GM21825 (cell line): ENCODE measurements around the gene PTDSS2.

Experiments
- ATAC-seq: cut with Tn5 transposase; IDR thresholded peaks from one replicate; pipeline ENCODE4 v1.9.1; 2021; ENCODE audit warnings: mild to moderate bottlenecking, moderate library complexity; ENCODE audit not compliant: unreplicated experiment

The PTDSS2 gene

GRCh38 chr11:488579-488978, 38.5 kb downstream of the PTDSS2 start:
- no peak for ATAC-seq

- no peak for ATAC-seq
Measured at GRCh38 chr11:488992-489391, 38.9 kb downstream of the PTDSS2 start.

- no peak for ATAC-seq
Measured at GRCh38 chr11:489610-490185, 39.6 kb downstream of the PTDSS2 start.

- ATAC-seq = no peak
Measured at GRCh38 chr11:490186-490929, 40.3 kb downstream of the PTDSS2 start.

GRCh38 chr11:490930-491260, 40.8 kb downstream of the PTDSS2 start:
- ATAC-seq = no peak

GRCh38 chr11:491358-491757, 41.3 kb downstream of the PTDSS2 start:
- ATAC-seq = no peak

GRCh38 chr11:492427-493226, 42.5 kb downstream of the PTDSS2 start:
- ATAC-seq = no peak

- ATAC-seq = no peak
Measured at GRCh38 chr11:494761-495536, 44.9 kb downstream of the PTDSS2 start.

- no peak for ATAC-seq
Measured at GRCh38 chr11:495537-495931, 45.5 kb downstream of the PTDSS2 start.

- ATAC-seq = no peak
Measured at GRCh38 chr11:496834-497564, 46.9 kb downstream of the PTDSS2 start.

GRCh38 chr11:497565-498296, 47.7 kb downstream of the PTDSS2 start:
- no peak for ATAC-seq

GRCh38 chr11:498297-499181, 48.5 kb downstream of the PTDSS2 start:
- ATAC-seq = no peak

- ATAC-seq = no peak
Measured at GRCh38 chr11:499201-500076, 49.4 kb downstream of the PTDSS2 start.

- ATAC-seq = no peak
Measured at GRCh38 chr11:501001-501682, 51.1 kb downstream of the PTDSS2 start.

GRCh38 chr11:501683-502287, 51.7 kb downstream of the PTDSS2 start:
- ATAC-seq = no peak

GRCh38 chr11:502288-503178, 52.5 kb downstream of the PTDSS2 start:
- ATAC-seq = no peak
